ENCODE measurements around the gene SNUPN. TPM values are rescaled to one million over a fixed set of nuclear protein-coding genes. Genes with fewer than 3 reads are reported as not detected.
"Not testable (repeated sequence)": the region's sequence is repeated elsewhere in the genome, so short reads cannot be mapped to it uniquely, and the experiment has no call there.

SNUPN gene
- total RNA-seq, 4 donors from 2014 or later, result 14.2 to 18.3 (median 15.9) TPM

GRCh38 chr15:75590239-75590638 lies 35.3 kb downstream of the SNUPN start:
- no peak for TF ChIP-seq POLR2A (IDR thresholded peaks at IDR 0.05)
- no peak for TF ChIP-seq CTCF (IDR thresholded peaks at IDR 0.05 in 4 of 5, conservative IDR thresholded peaks at IDR 0.05 in 1 of 5)
- ATAC-seq, result no peak
- Histone ChIP-seq H3K27me3 (no peaks in the 10 kb centered on the region), H3K4me3 (no peak overlapping the region), H3K27ac (no peak overlapping the region), H3K4me1 (peaks cover 0 to 3% of the 10 kb centered on the region in 2 donors), H3K9me3 (no peaks in the 10 kb centered on the region), H3K36me3 (no peaks in the 10 kb centered on the region)
- in situ Hi-C loops (cut with MboI; ENCODE audit: low sequenced_read_pairs in 4 of 4) (no loop called here), intact Hi-C loops (cut with DNase I; ENCODE audit: low total_unique reads) (no loop called here)
- DNase-seq, result no peak

DNA sequence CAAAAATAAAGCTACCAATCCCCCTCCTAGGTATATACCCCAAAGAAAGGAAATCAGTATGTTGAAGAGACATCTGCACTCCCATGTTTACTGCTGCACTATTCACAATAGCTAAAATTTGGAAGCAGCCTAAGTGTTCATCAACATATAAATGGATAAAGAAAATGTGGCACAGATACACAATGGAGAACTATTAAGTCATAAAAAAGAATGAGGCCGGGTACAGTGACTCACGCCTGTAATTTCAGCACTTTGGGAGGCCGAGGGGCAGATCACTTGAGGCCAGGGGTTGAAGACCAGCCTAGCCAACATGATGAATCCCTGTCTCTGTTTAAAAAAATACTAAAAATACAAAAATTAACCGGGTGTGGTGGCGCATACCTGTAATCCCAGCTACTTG lies 36.5 kb downstream of the SNUPN start:
- H3K36me3 ChIP-seq, result no peaks in the 10 kb centered on the region
- H3K4me3 ChIP-seq, result no peak overlapping the region
- intact Hi-C loops (cut with DNase I; ENCODE audit: low total_unique reads) (no loop called here), in situ Hi-C loops (cut with MboI; ENCODE audit: low sequenced_read_pairs in 4 of 4) (no loop called here)
- no peaks in the 10 kb centered on the region for H3K27me3 ChIP-seq
- no peak overlapping the region for H3K27ac ChIP-seq
- H3K4me1 ChIP-seq, result peaks cover 0 to 3% of the 10 kb centered on the region in 2 donors
- no peak for ATAC-seq
- no peaks in the 10 kb centered on the region for H3K9me3 ChIP-seq
- no peak for TF ChIP-seq CTCF (IDR thresholded peaks at IDR 0.05 in 4 of 5, conservative IDR thresholded peaks at IDR 0.05 in 1 of 5)
- no peak for DNase-seq

DNA sequence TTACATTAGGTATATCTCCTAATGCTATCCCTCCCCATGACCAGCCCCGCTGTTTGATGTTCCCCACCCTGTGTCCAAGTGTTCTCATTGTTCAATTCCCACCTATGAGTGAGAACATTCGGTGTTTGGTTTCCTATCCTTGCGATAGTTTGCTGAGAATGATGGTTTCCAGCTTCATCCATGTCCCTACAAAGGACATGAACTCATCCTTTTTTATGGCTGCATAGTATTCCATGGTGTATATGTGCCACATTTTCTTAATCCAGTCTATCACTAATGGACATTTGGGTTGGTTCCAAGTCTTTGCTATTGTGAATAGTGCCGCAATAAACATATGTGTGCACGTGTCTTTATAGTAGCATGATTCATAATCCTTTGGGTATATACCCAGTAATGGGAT lies 39.1 kb downstream of the SNUPN start:
- in situ Hi-C loops (cut with MboI; ENCODE audit: low sequenced_read_pairs in 4 of 4); H3K27me3 ChIP-seq; H3K36me3 ChIP-seq; DNase-seq; intact Hi-C loops (cut with DNase I; ENCODE audit: low total_unique reads); ATAC-seq; H3K9me3 ChIP-seq; H3K27ac ChIP-seq; H3K4me1 ChIP-seq; H3K4me3 ChIP-seq: not testable (repeated sequence)

DNA sequence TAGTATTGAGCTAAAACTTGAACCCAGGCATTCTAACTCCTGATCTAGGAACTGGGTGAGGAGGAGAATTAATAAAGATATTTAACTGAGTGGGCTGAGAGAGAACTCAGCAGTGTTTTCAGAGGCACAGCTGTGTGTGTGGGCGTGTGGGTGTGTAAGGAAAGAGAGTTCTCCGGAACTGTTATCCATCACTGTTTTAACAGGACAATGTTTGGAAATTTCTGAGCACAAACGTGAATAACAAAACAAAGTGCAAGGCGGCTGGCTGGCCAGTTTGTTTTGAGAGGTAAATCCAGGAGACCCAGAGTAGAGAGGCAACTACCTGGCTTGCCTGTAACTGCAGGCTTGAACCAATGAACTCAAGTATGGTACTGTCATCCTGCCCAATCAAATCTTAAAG lies 41.4 kb downstream of the SNUPN start:
- ATAC-seq (no peak), DNase-seq (no peak)
- Histone ChIP-seq H3K36me3 (no peaks in the 10 kb centered on the region), H3K9me3 (no peaks in the 10 kb centered on the region), H3K4me3 (no peak overlapping the region), H3K27me3 (no peaks in the 10 kb centered on the region), H3K4me1 (peaks cover 0 to 4% of the 10 kb centered on the region in 2 donors), H3K27ac (no peak overlapping the region)
- intact Hi-C loops (cut with DNase I; ENCODE audit: low total_unique reads), result no loop called here
- in situ Hi-C loops (cut with MboI; ENCODE audit: low sequenced_read_pairs in 4 of 4), result no loop called here
- TF ChIP-seq CTCF (IDR thresholded peaks at IDR 0.05 in 4 of 5, conservative IDR thresholded peaks at IDR 0.05 in 1 of 5) (no peak), POLR2A (IDR thresholded peaks at IDR 0.05) (no peak)

DNA sequence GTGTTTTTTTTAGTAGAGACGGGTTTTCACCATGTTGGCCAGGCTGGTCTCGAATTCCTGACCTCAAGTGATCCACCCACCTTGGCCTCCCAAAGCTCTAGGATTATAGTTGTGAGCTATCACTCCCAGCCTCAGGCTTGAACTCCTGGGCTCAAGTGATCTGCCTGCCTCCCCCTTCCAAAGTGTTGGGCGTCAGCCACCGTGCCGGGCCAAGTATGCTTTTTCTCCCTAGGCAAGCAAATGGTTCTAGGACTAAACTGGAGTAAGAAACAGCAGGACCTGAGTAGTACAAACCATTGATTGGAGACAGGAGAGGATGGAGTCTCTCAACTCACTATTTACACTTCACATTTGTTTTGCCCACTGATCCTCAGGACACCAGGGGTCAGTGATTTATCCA lies 41.8 kb downstream of the SNUPN start:
- TF ChIP-seq CTCF (IDR thresholded peaks at IDR 0.05 in 4 of 5, conservative IDR thresholded peaks at IDR 0.05 in 1 of 5), result no peak
- no peak for TF ChIP-seq POLR2A (IDR thresholded peaks at IDR 0.05)

GRCh38 chr15:75582943-75583342 lies 42.6 kb downstream of the SNUPN start:
- intact Hi-C loops (cut with DNase I; ENCODE audit: low total_unique reads); DNase-seq; ATAC-seq; H3K36me3 ChIP-seq; H3K27ac ChIP-seq; H3K4me3 ChIP-seq; H3K27me3 ChIP-seq; H3K9me3 ChIP-seq; H3K4me1 ChIP-seq; in situ Hi-C loops (cut with MboI; ENCODE audit: low sequenced_read_pairs in 4 of 4): not testable (repeated sequence)

More for the DNA sequence above, 41.8 kb downstream of the SNUPN start:
- Histone ChIP-seq H3K27me3 (no peaks in the 10 kb centered on the region), H3K9me3 (no peaks in the 10 kb centered on the region), H3K27ac (no peak overlapping the region), H3K4me1 (peaks cover 0 to 4% of the 10 kb centered on the region in 2 donors), H3K4me3 (no peak overlapping the region), H3K36me3 (no peaks in the 10 kb centered on the region)
- ATAC-seq, result no peak
- in situ Hi-C loops (cut with MboI; ENCODE audit: low sequenced_read_pairs in 4 of 4) (no loop called here), intact Hi-C loops (cut with DNase I; ENCODE audit: low total_unique reads) (no loop called here)
- no peak for DNase-seq

Measured in gastrocnemius medialis (tissue), 4 donors.